Astrocyte (in vitro differentiated cells and primary cell): Measurements from ENCODE around the gene MISP. TPM values are rescaled to one million over a fixed set of nuclear protein-coding genes. Genes with fewer than 3 reads are reported as not detected.

Experiments used
- DNase-seq: peaks from one replicate; pipeline ENCODE4 v3.0.0-alpha.2; 2010; ENCODE audit warnings: low read depth
- FAIRE-seq: peaks from 2 replicates; lab custom pipeline; 2011; peaks lifted over from hg19 to GRCh38; lab: Jason Lieb, UNC
- H2AFZ ChIP-seq: 2 replicates; pipeline ENCODE4 v1.6.0; 2012; ENCODE audit warnings: low read depth, low read length, inconsistent platforms
- H3K27ac ChIP-seq: 2 replicates; pipeline ENCODE4 v1.5.1; 2011; ENCODE audit warnings: low read depth, low read length, inconsistent platforms
- H3K27me3 ChIP-seq: 2 replicates; pipeline ENCODE4 v1.6.0; 2011; ENCODE audit warnings: low read length, inconsistent platforms; ENCODE audit not compliant: insufficient read depth
- H3K36me3 ChIP-seq: 2 replicates; pipeline ENCODE4 v1.5.1; 2011; ENCODE audit warnings: low read length, inconsistent platforms; ENCODE audit not compliant: insufficient read depth
- H3K4me1 ChIP-seq: 2 replicates; pipeline ENCODE4 v1.5.1; 2011; ENCODE audit warnings: low read length, inconsistent platforms; ENCODE audit not compliant: insufficient read depth
- H3K4me2 ChIP-seq: 2 replicates; pipeline ENCODE4 v1.6.0; 2012; ENCODE audit warnings: low read length, inconsistent platforms
- H3K4me3 ChIP-seq: 2 replicates; pipeline ENCODE4 v1.5.1; 2011; ENCODE audit warnings: low read depth, mild to moderate bottlenecking, low read length, inconsistent platforms; ENCODE audit not compliant: insufficient read depth
- H3K79me2 ChIP-seq: 2 replicates; pipeline ENCODE4 v1.6.0; 2012; ENCODE audit warnings: mild to moderate bottlenecking, low read length, inconsistent platforms; ENCODE audit not compliant: insufficient read depth
- H3K9ac ChIP-seq: 2 replicates; pipeline ENCODE4 v1.6.0; 2012; ENCODE audit warnings: mild to moderate bottlenecking, low read length, inconsistent platforms
- H3K9me3 ChIP-seq: 2 replicates; pipeline ENCODE4 v1.5.1; 2012; ENCODE audit warnings: low read depth, mild to moderate bottlenecking, low read length, inconsistent platforms; ENCODE audit not compliant: insufficient read depth
- H4K20me1 ChIP-seq: 2 replicates; pipeline ENCODE4 v1.6.0; 2012; ENCODE audit warnings: low read length, inconsistent platforms; ENCODE audit not compliant: insufficient read depth
- H3K27ac Mint-ChIP-seq: one replicate; pipeline ENCODE4 v1.8.0; 2021; ENCODE audit warnings: mild to moderate bottlenecking, mixed read lengths; ENCODE audit not compliant: unreplicated experiment
- H3K27me3 Mint-ChIP-seq: one replicate; pipeline ENCODE4 v1.8.0; 2021; ENCODE audit warnings: low read depth, mixed read lengths; ENCODE audit not compliant: unreplicated experiment
- H3K36me3 Mint-ChIP-seq: one replicate; pipeline ENCODE4 v1.8.0; 2021; ENCODE audit warnings: low read depth, mixed read lengths; ENCODE audit not compliant: unreplicated experiment
- H3K4me1 Mint-ChIP-seq: one replicate; pipeline ENCODE4 v1.8.0; 2021; ENCODE audit warnings: low read depth, mixed read lengths; ENCODE audit not compliant: unreplicated experiment
- H3K4me3 Mint-ChIP-seq: one replicate; pipeline ENCODE4 v1.8.0; 2021; ENCODE audit warnings: mild to moderate bottlenecking, moderate library complexity, mixed read lengths; ENCODE audit not compliant: unreplicated experiment
- H3K9me3 Mint-ChIP-seq: one replicate; pipeline ENCODE4 v1.8.0; 2021; ENCODE audit warnings: mild to moderate bottlenecking, mixed read lengths; ENCODE audit not compliant: unreplicated experiment
- EZH2 ChIP-seq: IDR thresholded peaks from 2 replicates; pipeline ENCODE4 v1.6.1; 2012; ENCODE audit warnings: mild to moderate bottlenecking, low read length, inconsistent platforms; ENCODE audit not compliant: insufficient read depth
- total RNA-seq: library from RNA; stranded (reverse); gene quantifications from 2 replicates; pipeline ENCODE4 v1.2.1, GENCODE V29; 2021
- TF ChIP-seq, protein P1 (sequence below): IDR thresholded peaks from 2 replicates; pipeline ENCODE4 v1.5.1; 2011; ENCODE audit warnings: low read depth, mild to moderate bottlenecking, inconsistent platforms, low read length, moderate library complexity; ENCODE audit not compliant: insufficient read depth

MISP gene
- total RNA-seq, 1 donor from 2014 or later: 0.43 TPM

DNA sequence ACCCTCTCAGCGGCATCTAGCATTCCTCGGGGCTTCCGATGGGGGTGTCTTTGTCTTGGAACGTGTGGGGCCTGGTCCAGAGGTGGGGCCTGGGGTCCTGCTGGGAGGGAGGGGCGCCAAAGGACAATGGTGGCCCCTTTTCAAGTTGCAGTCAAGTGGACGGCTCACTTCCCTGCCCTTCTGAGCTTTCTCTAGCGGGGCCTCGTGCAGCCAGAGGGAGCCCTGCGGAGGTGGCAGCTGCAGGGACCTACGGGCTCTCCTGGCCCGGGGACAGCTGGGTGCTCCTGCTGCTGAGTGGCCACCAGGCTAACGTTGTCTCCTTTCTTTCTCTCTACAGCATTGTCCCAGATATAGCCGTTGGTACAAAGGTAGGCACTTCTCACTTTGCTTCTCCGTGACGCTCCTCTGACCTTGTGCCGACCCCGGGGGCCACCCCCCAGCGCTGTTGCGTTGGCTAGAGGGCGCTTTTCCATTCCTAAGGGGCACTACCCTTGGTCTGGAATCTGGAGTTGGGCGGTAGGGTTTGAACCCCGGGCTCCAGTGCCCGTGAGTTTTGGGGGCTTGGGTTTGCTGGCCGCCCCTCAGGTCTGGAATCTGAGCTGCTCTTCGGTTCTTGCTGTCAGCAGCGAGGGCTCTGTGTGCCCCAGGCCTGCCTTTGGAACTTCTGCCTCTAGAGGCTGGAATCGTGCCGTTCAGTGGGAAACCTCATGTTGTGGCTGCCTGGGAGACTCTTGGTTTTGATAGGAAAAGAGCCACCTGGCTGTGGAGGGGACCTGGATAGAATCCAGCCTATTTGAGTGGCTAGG lies 48.4 kb downstream of the MISP start:
- Histone ChIP-seq H3K27me3 (no peaks in the 10 kb centered on the region), H3K27ac (peak overlapping the region; percentile 70), H3K9me3 (no peaks in the 10 kb centered on the region), H3K79me2 (peaks cover 65% of the 10 kb centered on the region), H2AFZ (no peak overlapping the region), H3K36me3 (peaks cover 19% of the 10 kb centered on the region), H3K4me3 (peak overlapping the region; percentile 98), H3K9ac (peak overlapping the region; percentile 97), H3K4me1 (peaks cover 37% of the 10 kb centered on the region), H4K20me1 (peaks cover 64% of the 10 kb centered on the region), H3K4me2 (peak overlapping the region; percentile 91)
- peak overlapping the region; percentile 81 for H3K27ac Mint-ChIP-seq
- peaks cover 23% of the 10 kb centered on the region for H3K4me1 Mint-ChIP-seq
- FAIRE-seq (no peak), DNase-seq (peak; percentile 51)
- no peaks in the 10 kb centered on the region for H3K9me3 Mint-ChIP-seq
- peak overlapping the region; percentile 93 for H3K4me3 Mint-ChIP-seq
- TF ChIP-seq, protein P1, sequence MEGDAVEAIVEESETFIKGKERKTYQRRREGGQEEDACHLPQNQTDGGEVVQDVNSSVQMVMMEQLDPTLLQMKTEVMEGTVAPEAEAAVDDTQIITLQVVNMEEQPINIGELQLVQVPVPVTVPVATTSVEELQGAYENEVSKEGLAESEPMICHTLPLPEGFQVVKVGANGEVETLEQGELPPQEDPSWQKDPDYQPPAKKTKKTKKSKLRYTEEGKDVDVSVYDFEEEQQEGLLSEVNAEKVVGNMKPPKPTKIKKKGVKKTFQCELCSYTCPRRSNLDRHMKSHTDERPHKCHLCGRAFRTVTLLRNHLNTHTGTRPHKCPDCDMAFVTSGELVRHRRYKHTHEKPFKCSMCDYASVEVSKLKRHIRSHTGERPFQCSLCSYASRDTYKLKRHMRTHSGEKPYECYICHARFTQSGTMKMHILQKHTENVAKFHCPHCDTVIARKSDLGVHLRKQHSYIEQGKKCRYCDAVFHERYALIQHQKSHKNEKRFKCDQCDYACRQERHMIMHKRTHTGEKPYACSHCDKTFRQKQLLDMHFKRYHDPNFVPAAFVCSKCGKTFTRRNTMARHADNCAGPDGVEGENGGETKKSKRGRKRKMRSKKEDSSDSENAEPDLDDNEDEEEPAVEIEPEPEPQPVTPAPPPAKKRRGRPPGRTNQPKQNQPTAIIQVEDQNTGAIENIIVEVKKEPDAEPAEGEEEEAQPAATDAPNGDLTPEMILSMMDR: peak; percentile 13
- no peak for TF ChIP-seq EZH2
- no peaks in the 10 kb centered on the region for H3K27me3 Mint-ChIP-seq
- peaks cover 7% of the 10 kb centered on the region for H3K36me3 Mint-ChIP-seq

DNA sequence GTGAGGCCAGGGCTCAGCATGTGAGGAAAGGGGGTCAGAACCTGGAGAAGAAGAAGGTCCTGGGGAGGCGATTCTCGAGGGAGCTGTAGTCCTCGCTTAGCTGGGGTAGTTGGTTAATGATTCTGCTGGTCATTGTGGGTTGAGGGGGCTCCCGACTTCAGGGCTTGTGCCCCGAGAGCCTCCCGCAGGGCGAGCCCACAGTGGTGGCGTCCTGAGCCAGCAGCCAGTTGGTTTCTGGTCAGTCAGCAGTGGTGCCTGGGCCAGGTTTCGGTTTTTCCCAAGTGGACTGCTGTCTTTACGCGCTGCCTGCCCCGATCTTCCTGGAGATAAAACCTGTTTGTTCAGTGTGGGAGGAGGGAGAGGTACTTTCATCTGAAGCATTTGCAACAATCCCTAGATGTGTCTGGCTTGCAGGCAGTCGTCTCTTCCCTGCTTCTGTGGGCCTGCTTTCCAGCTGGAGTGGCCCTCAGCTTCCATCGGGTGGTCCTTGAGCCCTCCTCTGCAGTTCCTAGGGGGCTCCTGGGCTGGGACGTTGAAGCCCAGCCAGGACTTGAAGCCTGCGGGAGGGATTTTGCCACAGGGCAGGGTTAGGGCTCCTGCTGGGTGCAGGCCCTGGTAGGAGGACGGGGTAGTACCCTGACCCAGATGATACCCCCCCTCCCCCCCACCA lies 49.6 kb downstream of the MISP start:
- TF ChIP-seq, protein P1: no peak
- no peak for TF ChIP-seq EZH2
- H3K4me3 ChIP-seq: peak overlapping the region; percentile 57
- H3K36me3 ChIP-seq: peaks cover 22% of the 10 kb centered on the region
- H3K4me3 Mint-ChIP-seq: peak overlapping the region; percentile 93
- H3K79me2 ChIP-seq: peaks cover 77% of the 10 kb centered on the region
- no peak overlapping the region for H3K27ac ChIP-seq
- H3K9me3 ChIP-seq: no peaks in the 10 kb centered on the region
- peak overlapping the region; percentile 88 for H3K27ac Mint-ChIP-seq
- peaks cover 9% of the 10 kb centered on the region for H3K36me3 Mint-ChIP-seq
- H2AFZ ChIP-seq: no peak overlapping the region
- FAIRE-seq: no peak
- no peaks in the 10 kb centered on the region for H3K27me3 ChIP-seq
- H4K20me1 ChIP-seq: peaks cover 76% of the 10 kb centered on the region
- DNase-seq: peak; percentile 49
- peak overlapping the region; percentile 97 for H3K9ac ChIP-seq
- H3K4me2 ChIP-seq: peak overlapping the region; percentile 91
- no peaks in the 10 kb centered on the region for H3K9me3 Mint-ChIP-seq
- H3K27me3 Mint-ChIP-seq: no peaks in the 10 kb centered on the region
- H3K4me1 ChIP-seq: peaks cover 37% of the 10 kb centered on the region
- peaks cover 23% of the 10 kb centered on the region for H3K4me1 Mint-ChIP-seq
